GM21360 (cell line): ENCODE measurements around the gene ADAMTS12.
A peak's percentile ranks its signal among the peaks of the same experiment; 100 is the strongest.

Experiments
- ATAC-seq: cut with Tn5 transposase; IDR thresholded peaks from one replicate; pipeline ENCODE4 v1.9.1; 2021; ENCODE audit warnings: mild to moderate bottlenecking, moderate library complexity; ENCODE audit not compliant: unreplicated experiment

ADAMTS12 gene

DNA sequence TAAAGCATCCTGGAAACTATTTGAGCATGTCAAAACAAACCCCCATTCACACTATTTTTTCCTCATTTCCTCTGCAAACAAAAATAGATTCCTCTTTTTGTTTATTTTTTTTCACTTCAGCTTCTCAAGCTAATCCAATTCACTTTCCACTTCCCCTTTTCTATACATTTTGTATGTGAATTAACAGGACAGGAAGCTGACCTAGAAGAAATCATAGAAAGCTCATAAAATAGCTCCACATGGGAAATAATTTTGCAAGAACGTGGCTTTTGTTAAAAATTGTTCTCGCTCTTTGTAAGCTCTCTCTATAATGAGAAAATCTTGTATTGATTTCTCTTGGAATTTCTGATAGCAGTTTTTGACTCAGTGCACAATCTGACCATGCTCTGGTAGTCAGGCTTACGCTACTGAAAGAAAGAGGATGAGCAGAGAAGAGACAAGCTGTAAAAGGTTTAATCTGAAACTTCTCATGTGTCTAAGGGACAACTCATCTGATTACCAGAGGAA is 215.8 kb downstream of the ADAMTS12 start:
- peak; percentile 68 for ATAC-seq

DNA sequence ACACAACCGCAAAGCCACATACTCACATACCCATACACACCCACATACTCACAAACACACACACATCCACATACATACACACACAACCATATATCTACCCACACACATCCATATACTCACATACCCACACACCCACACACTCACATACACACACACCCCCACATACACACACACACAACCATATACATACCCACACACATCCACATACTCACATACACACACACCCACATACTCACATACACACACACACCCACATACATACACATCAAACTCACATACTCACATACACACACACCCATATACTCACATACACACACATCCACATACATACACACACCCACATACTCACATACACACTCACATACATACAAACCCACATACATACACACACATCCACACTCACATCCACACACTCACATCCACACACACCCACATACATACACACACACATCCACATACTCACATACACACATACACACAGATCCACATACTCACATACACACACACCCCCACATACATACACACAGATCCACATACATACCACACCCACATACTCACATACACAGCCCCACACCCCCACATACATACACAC is 220.0 kb downstream of the ADAMTS12 start:
- ATAC-seq, result no peak

DNA sequence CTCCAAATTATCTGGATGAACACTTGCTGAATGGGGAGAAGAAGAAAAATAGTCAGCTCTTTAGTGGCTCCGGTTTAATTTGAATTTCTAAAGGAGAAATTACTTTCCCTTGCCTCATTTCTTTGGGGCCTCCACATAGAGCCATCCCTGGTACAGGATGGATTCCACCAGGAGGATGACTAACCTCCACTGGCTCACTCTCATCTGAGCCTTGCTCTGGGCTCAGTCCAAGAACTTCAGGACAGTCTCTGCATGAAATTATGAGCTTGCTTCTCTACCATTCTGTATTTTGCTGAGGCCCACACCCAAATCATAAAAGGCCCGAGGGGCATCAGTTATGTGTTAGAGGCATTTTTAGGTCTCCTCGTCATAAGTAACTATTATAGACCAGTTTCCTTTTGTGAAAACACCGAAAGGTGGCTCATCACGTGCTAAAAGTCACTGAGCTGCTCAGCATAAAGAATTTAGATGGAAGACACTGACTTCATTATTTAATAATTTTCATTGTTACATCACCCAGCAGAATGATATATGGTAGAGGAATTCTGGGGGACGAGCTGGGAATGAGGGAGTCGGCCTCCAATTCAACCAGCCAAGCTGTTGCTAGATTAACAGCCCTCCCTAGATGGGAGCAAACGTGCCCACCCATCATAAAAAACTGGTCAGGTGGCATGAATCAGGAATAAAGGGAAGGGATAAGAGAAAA is 228.9 kb downstream of the ADAMTS12 start:
- ATAC-seq, result no peak

DNA sequence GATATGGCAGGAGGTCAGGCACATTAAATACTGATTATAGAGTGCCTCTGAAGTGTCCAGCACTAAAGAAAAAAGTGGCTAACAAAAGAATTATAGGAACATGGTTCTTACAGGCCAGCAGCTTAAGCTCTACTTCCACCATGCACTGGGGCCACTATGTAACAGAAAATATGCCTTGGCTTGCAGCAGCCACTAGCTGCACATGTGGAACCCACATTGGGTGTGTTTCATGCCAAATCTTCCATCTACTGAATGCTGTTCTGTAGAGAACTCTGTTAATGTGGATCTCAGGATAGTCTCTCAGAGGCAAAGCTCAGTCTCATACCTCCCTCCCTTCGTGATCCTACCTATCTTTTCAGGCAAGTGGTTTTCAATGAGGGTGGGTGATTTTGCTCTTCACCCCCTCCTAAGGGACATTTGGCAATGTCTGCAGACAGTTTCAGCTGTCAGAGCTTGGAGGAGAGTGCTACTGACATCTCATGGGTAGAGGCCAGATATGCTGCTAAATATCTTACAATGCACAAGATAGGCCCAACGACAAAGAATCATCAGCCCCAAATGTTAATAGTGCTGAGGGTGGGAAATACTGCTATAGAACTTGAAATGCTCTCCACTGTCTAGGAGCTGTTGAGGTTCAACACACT is 232.1 kb downstream of the ADAMTS12 start:
- ATAC-seq, result no peak

DNA sequence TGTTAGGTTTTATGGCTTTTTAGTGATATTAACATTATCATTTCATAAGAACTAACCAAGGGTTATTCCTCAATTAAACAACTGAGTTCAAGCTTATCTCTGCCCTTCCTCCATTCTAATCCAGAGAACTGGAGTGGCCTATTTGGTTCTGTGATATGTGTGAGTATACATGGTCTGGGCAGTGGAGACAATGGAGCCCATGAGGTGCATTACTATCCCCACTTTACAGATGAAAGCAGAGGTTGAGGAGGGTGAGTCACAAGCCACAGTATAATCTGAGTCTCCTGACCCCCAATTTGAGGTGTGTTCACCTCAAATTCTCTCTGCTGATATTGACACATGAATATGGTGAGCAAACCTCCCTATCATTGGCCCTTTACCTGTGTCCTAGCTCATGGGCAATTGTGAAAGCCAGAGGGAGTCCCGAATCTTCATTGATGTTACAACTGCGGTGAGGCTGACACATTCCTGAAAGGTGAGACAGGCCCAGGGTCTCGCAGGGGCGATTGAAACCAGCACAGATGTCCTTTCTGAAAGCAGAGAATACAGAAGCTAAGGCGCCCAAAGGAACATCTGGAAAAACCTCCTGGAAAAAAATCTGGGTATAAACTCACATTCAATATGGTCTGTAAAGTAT is 233.9 kb downstream of the ADAMTS12 start:
- ATAC-seq, result no peak

DNA sequence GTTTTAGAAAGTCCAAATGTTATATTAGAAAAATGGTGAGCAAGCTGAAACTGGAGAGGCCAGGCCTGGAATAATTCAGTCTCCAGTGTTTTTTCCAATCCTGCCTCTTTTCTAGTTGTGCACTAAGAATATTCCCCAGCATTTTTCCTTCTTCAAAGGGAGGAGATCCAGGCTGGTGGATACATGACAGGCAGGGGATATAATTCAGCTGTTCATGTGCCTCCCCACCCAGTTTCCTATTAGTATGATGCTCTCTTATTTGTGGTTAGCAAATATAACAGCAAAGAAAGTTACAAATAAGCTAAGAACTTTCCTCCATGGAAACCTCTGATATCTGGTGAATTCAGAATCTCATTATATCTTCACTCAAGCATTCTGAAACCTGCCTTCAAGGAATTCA is 234.6 kb downstream of the ADAMTS12 start:
- no peak for ATAC-seq

DNA sequence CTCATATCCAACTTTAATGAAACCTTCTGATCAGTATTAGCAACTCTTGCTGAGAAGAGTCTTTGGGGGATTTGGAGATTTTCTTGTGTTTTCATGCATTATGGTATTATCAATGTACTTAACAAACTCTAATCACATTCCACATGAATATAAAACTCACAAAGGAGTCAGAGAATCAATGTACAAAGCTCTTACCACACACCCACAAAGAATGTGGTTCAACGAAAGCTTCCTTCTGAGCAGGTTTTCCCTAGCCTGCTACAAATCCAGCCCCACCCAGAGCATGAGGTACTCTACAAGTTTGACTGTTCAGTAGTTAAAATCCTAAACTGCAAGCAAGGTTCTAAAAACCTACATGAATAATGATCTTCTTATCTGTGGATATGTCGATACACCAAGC is 240.9 kb downstream of the ADAMTS12 start:
- ATAC-seq, result no peak

DNA sequence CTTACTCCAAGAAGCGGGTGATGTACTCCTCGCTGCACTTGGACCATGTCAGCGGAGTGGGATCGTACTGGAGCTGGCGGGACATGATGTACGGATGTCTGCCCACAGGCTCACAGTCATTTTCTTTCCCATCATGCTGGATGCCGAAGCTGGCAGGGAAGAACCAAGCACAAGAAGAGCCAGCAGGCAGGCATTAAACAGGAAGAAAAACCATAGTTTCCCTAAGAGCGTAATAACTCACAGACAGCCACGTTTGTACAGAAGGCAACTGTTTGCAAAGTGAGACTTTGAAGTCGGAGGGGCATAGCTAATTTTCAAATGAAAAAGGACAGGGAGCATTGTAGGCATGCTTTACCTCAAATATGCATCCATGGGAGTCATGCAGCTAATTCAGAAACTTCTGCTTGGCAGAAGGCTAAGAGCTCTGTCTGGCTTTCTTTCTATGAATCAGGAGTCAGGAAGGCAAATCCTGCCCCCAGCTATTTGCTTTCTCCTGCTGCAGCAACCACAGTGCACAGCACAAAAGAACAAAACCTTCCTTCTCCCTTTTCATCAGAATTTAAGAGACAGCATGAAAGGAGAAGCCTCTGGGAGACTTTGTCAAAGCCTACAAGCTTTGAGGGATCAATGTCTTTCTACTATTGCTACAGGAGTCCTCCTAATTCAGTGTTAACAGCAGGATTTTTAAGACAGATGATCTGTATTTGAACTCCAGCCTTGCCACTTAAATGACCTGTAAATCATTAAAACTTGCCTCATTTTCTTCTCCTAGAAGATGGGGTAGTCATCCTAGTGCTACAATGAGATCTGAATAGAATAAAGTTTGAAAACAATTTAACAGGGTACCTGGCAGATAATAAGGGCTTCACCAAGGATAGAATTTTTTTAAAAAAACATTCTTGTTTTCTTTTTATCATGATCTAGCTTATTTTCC is 242.0 kb downstream of the ADAMTS12 start:
- ATAC-seq, result no peak

DNA sequence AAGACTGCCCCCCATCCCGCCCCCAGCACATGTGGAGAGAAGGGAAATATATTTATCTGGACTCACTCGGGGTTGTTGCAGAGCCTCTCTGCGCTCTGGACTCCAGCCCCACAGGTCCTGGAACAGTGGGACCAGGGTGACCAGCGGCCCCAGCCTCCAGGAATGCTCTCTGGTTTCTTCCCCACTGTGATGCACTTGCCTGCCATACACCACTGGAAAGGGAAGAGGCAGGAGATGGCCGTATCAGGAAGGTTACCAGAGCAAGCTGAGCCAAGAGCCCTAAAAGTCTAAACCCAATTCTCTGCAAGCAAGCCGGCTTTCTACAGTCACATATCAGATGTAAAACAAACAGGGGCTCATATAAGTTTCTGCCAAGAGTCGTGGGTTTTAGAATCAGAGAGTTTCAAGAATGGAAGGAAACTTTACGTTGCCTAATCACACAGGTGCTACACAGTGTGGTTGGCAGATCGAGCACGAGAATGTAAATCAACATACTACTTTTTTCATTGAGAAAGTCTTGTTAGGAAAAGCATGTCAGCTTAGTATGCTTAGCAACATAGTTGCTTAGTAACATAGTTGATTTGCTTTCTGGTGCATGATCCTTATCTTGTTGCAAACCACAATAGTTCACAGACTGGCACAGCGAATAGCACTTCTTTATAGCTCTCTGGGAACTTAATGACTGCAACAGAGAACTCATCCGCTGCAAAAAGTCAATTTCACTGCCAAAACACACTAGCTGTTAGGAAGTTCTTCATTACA is 249.9 kb downstream of the ADAMTS12 start:
- ATAC-seq, result no peak

DNA sequence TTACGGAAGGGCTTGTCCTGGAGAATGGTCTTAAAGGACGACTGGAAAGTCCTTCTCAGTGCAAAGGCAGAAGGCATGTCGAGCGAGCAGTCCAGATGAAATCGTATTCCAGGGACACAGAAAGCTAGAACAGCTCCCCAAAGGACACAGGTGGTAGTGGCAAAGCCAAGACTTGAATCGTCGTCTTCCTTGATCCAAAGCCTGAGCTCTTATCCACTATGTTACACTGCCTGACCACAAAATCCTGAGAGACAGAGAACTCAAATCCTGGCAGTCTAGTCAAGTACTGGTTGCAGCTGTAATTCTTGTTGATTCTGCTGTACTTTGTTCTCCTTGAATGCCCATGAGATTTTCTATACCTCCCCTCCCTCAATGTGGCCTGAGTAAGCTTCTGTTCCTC is 252.3 kb downstream of the ADAMTS12 start:
- ATAC-seq, result no peak

DNA sequence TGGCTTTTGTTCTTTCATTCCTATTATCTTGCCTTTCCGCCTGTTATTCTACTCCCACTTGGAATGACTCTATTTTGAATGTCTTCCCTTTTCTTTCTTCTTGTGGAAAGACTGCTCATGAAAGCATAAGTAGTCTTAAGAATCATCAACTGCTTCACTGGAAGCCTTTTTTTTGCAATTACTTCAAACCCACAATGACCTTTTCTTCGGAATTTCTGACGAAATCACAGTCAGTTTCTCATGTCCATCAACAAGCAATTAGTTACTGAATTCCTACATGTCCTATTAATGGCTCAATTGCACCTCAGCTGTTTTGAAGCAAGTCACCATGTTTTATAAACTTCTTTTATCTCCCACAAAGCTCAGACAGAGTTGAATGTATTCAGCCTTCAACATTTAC is 254.8 kb downstream of the ADAMTS12 start:
- ATAC-seq, result no peak

DNA sequence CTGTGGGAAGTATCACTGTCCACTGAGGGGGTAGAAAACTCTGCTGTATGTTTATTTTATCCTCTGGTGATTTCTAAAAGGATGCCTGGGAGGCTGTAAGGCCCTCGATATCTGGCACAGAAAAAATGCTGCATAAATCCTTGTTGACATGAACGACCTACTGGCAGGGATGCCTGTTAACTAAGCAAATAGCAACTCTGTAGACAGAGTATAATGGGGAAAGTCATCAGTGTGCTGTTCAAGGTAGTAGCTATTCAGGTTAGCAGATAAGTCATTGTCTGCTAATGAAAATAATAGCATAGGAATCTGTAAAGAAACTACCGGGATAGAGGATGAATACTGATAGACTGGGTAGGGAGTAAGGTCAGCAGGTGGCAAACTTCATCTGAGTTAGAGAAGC is 256.2 kb downstream of the ADAMTS12 start:
- no peak for ATAC-seq

DNA sequence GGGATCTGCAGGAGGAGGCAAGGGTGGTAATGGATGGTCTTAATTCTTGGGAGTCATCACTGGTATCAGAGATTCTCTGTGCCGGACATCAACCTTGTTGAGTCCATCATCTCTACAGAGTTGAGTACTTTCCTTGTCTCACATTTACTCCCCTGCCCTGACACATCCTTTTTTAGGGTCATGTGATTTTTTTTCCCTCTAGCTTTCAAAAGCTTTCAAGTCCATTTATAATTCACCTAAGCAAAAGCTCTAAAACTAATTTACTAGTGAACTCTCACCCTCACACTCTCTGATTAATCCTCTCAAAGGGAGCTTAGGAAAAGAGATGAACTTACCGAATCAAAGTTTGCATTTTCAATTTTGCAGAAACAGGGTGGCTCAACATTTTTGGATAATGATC is 258.1 kb downstream of the ADAMTS12 start:
- ATAC-seq, result no peak

DNA sequence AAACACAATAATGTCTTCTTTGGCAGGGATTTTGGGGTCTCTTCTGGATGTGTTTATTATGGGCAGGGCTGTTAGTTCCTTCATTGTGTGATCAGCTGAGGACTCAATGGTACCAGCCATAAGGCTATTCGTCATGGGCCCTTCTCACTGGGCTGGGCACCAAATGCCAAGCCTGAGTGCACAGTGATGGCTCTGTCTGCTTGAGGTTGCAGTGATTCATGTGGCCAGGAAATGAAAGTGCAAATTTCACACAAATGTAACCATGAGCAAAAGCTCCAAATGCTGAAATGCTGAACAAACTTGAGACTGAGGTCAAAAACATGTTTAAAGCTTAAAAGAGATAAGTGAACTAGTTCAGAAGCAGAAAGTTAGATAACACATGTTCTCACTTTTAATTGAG is 260.0 kb downstream of the ADAMTS12 start:
- peak; percentile 97 for ATAC-seq

DNA sequence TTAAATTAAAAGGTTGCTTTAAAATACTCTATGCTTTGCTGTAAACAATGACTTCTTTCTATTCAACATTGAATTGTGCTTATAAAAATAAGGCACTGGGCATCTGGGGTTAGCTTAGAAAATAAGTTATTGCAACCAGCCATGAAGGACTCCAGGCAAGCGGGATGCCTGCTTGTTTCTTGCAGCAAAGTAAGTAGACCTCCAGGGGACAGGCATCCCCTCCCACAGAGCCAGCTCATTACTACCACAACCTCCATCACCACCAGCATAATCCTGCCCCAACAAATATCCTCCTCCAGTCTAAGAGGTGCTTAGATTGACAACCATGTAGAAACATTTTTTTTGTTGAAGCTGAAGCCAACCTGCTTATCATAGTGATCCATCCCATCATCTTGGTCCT is 260.7 kb downstream of the ADAMTS12 start:
- ATAC-seq, result no peak

DNA sequence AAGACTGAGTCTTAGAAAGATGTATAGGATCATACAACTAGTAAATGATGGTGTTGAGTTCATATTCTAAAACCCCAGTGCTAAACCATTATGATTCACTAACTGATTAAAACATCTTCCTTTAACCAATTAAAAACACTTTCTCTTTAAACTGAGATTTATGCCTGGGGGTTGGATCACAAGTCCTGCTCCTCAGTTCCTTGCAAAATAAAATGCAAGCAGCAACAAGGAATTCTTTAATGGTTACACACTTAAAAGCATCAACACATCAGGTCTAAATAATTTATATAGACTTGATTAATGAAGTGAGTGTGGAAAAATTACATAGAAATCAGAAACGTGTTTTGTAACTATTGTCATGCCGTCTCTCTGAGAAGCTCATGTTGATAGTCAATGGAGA is 261.8 kb downstream of the ADAMTS12 start:
- ATAC-seq, result no peak

DNA sequence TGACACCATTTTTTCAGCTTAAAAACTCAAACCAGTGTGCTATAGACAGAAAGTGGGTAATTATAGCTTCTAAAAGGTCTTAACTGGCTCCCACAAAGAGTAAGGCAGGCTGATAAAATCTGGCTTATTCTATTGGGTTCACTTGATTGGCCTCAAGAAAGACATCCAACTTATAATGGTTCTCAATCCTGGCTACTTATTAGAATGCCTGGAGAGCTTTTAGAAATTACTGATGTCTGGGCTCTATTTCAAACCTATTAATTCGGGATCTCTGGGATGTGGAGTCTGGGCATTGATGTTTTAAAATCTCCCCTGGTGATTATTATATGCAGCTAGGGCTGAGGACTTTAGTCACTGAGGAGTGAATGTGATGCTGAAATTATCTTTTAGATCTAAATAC is 263.0 kb downstream of the ADAMTS12 start:
- ATAC-seq, result no peak

DNA sequence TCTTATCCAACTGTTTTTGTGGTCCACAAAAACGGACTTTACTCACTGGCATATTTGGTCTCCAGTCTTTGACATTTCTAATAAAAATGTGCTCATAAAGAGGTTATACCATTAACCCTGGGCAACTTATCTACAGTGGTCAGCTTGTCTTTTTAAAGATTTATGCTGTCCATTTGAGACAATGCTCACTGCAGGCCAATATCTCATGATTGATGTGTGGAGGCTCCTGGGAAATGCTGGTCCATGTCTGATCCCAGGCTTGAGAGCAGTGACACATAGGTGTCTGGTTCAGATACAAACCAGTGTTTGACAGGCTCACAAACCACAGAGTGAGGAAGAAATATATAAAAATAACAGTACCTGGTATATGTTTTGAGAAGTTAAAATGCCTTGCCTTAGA is 270.3 kb downstream of the ADAMTS12 start:
- no peak for ATAC-seq

DNA sequence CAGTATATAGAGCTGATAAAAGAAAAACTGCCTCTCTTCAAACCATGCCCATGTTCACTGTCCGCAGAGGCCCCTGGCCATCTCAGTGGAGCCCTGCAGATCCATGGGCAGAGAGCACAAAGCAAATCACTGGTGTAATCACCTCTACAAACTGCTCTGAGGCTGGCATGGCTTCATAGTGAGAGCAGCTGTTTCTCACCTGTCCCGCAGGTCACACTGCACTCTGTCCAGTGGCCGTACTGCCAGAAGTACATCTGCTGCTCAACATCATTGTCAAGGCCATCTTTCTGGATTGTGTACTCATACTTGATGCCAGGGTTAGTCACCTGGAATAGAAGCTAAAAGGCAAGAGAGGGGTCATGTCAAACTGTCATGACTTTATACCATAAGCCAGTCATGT is 277.8 kb downstream of the ADAMTS12 start:
- ATAC-seq, result no peak

DNA sequence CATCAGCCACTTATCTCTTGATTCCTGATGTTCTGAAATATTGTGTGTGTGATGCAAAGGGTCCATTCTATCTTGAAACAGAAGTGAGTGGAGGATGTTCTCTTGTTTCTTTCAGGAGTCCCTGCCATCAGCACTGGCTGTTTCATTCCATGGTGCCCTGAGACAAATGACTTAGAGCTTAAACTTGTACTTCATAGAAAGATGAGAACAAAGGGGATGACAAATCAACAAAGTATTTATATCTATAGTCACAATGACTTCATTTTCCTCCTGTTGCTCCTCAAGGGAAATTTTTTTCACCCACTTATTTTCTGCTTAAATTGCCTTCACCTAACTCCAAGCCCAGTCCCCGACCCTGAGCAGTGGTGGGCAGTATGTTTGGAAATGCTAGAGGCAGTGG is 279.4 kb downstream of the ADAMTS12 start:
- no peak for ATAC-seq
